Measurements from ENCODE around the gene SCIN. TPM values are rescaled to one million over a fixed set of nuclear protein-coding genes. Genes with fewer than 3 reads are reported as not detected.

The SCIN gene
- total RNA-seq, 1 donor from 2014 or later, result 0.65 TPM

GRCh38 chr7:12646139-12646538, 75.6 kb downstream of the SCIN start:
- no peak for DNase-seq (ENCODE audit: low spot score)
- H3K27ac Mint-ChIP-seq (ENCODE audit: unreplicated experiment), result no peak overlapping the region
- no peaks in the 10 kb centered on the region for H3K9me3 Mint-ChIP-seq (ENCODE audit: low read depth)
- TF ChIP-seq, protein P1, sequence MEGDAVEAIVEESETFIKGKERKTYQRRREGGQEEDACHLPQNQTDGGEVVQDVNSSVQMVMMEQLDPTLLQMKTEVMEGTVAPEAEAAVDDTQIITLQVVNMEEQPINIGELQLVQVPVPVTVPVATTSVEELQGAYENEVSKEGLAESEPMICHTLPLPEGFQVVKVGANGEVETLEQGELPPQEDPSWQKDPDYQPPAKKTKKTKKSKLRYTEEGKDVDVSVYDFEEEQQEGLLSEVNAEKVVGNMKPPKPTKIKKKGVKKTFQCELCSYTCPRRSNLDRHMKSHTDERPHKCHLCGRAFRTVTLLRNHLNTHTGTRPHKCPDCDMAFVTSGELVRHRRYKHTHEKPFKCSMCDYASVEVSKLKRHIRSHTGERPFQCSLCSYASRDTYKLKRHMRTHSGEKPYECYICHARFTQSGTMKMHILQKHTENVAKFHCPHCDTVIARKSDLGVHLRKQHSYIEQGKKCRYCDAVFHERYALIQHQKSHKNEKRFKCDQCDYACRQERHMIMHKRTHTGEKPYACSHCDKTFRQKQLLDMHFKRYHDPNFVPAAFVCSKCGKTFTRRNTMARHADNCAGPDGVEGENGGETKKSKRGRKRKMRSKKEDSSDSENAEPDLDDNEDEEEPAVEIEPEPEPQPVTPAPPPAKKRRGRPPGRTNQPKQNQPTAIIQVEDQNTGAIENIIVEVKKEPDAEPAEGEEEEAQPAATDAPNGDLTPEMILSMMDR (IDR thresholded peaks at IDR 0.05), result no peak
- H3K4me3 Mint-ChIP-seq (ENCODE audit: unreplicated experiment), result no peak overlapping the region
- H3K27me3 Mint-ChIP-seq (ENCODE audit: low read depth), result no peaks in the 10 kb centered on the region
- peaks cover 18% of the 10 kb centered on the region for H3K4me1 Mint-ChIP-seq (ENCODE audit: low read depth)
- H3K36me3 Mint-ChIP-seq (ENCODE audit: low read depth), result no peaks in the 10 kb centered on the region

DNA sequence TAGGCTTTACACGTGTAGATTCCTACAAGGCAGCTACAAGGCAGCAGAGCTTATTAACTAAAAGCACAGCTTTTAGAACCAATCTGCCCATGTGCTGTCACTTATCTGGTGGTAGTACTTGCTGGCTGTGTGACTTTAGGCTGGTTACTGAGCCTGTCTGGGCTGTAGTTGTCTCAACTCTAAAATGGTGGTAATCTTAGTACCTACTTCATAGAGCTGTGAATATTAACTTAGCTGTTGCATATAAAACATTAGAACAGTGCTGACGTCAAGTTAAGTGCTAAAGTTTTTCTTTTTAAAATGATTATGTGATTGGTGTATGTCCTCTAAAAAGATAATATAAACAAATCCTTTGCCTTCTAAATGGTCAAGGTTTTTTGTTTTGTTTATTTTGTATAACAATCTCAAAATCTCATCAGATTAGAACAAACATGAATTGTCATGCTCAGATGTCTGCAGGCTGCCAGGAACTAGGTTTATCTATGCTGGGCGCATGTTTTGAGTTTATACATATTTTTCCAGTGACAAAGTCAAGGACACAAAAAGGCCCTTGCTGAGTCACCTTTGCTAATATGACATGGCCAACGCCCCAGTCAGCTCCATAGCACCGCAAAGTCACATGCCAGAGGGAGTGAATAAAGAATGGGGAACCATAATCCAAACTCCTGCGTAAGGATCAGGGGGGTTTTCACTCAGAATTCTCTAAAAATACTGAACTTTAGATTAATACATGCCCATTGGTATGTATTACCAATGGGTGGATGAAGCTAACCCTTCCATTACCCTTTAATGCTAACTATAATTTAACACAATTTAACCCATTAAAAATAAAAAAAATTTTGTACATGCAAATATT, 77.1 kb downstream of the SCIN start:
- TF ChIP-seq, protein P1 (IDR thresholded peaks at IDR 0.05), result no peak
- no peak overlapping the region for H3K27ac Mint-ChIP-seq (ENCODE audit: unreplicated experiment)
- no peaks in the 10 kb centered on the region for H3K9me3 Mint-ChIP-seq (ENCODE audit: low read depth)
- peaks cover 20% of the 10 kb centered on the region for H3K4me1 Mint-ChIP-seq (ENCODE audit: low read depth)
- no peaks in the 10 kb centered on the region for H3K36me3 Mint-ChIP-seq (ENCODE audit: low read depth)
- no peak for DNase-seq (ENCODE audit: low spot score)
- H3K4me3 Mint-ChIP-seq (ENCODE audit: unreplicated experiment), result no peak overlapping the region
- no peaks in the 10 kb centered on the region for H3K27me3 Mint-ChIP-seq (ENCODE audit: low read depth)

DNA sequence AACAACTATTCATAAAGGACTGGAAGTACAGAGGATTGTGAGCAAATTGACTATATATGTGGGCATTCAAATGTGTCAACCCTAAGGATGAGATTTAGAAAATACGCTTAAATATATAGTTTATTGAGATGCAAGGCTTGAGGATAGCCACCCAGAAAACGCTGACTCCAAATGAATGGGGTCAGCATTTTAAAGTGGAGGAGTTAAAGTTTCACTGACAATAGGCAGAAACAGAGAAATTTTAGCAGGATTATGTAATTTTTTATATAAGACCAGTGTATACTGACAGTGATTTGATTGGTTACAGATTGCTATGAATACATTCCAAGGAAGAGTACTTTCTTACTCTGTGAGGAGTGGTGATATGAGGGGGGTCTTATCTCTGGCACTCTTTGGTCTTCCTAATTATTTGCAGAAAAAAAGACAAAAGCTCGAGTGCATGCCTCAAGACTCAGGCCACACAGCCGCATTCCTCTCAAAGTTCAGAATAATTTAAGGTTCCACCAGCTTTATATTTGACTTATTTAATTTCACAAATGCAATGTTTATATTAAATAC, 78.3 kb downstream of the SCIN start:
- no peak overlapping the region for H3K27ac Mint-ChIP-seq (ENCODE audit: unreplicated experiment)
- no peak for DNase-seq (ENCODE audit: low spot score)
- H3K36me3 Mint-ChIP-seq (ENCODE audit: low read depth), result no peaks in the 10 kb centered on the region
- peaks cover 27% of the 10 kb centered on the region for H3K4me1 Mint-ChIP-seq (ENCODE audit: low read depth)
- H3K9me3 Mint-ChIP-seq (ENCODE audit: low read depth), result no peaks in the 10 kb centered on the region
- no peak overlapping the region for H3K4me3 Mint-ChIP-seq (ENCODE audit: unreplicated experiment)
- H3K27me3 Mint-ChIP-seq (ENCODE audit: low read depth), result no peaks in the 10 kb centered on the region
- TF ChIP-seq, protein P1 (IDR thresholded peaks at IDR 0.05), result no peak

DNA sequence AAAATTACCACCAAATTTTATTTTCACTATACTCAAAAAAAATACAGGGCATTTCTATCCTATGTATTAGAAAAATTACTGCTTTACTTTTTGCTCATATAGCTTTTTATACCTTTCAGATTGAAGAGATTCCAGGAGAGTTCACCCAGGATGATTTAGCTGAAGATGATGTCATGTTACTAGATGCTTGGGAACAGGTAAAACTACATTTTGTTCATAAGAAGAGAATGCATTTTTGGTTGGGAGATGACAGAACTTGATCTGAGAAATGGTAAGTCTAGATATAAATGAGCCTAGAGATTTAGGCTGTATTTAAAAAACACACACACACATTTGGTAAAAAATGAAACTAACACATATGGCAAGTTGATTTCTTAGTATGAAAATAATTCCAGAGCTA, 78.8 kb downstream of the SCIN start:
- DNase-seq (ENCODE audit: low spot score), result no peak
- no peak overlapping the region for H3K27ac Mint-ChIP-seq (ENCODE audit: unreplicated experiment)
- H3K9me3 Mint-ChIP-seq (ENCODE audit: low read depth), result no peaks in the 10 kb centered on the region
- TF ChIP-seq, protein P1 (IDR thresholded peaks at IDR 0.05), result no peak
- H3K4me3 Mint-ChIP-seq (ENCODE audit: unreplicated experiment), result no peak overlapping the region
- no peaks in the 10 kb centered on the region for H3K27me3 Mint-ChIP-seq (ENCODE audit: low read depth)
- H3K4me1 Mint-ChIP-seq (ENCODE audit: low read depth), result peaks cover 27% of the 10 kb centered on the region
- no peaks in the 10 kb centered on the region for H3K36me3 Mint-ChIP-seq (ENCODE audit: low read depth)

DNA sequence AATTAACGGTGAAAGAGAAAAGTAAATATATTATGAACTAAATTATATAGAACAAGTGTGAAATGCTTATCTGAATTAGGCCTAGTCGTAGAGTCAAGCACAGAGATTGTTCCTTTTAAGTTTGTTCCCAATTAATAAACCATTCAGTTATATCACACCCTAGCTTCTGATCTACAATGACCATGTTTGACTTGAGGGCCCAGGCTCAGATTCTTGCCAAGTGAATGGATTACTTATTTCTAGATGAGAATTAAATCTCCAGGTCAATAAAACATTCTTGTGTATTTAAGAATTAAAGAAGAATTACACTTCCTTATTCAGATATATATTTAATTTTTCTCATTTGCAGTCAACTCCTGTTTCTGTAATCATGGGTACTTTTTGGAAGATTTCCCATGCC, 79.6 kb downstream of the SCIN start:
- TF ChIP-seq, protein P1 (IDR thresholded peaks at IDR 0.05), result no peak
- no peak overlapping the region for H3K27ac Mint-ChIP-seq (ENCODE audit: unreplicated experiment)

More for the DNA sequence above, 79.6 kb downstream of the SCIN start:
- Mint-ChIP-seq H3K27me3 (ENCODE audit: low read depth) (no peaks in the 10 kb centered on the region), H3K4me3 (ENCODE audit: unreplicated experiment) (no peak overlapping the region), H3K36me3 (ENCODE audit: low read depth) (no peaks in the 10 kb centered on the region), H3K4me1 (ENCODE audit: low read depth) (peaks cover 27% of the 10 kb centered on the region), H3K9me3 (ENCODE audit: low read depth) (no peaks in the 10 kb centered on the region)
- no peak for DNase-seq (ENCODE audit: low spot score)
